ENCODE measurements around the gene KCNAB2.
"Not testable (repeated sequence)": the region's sequence is repeated elsewhere in the genome, so short reads cannot be mapped to it uniquely, and the experiment has no call there.

KCNAB2 gene

GRCh38 chr1:6052543-6053205 is 7.0 kb downstream of the KCNAB2 start:
- H3K4me3 ChIP-seq (ENCODE audit: low read depth, low read length): no peak overlapping the region

GRCh38 chr1:6053206-6053546 is 7.5 kb downstream of the KCNAB2 start:
- H3K4me3 ChIP-seq (ENCODE audit: low read depth, low read length): no peak overlapping the region

GRCh38 chr1:6054596-6054995 is 8.9 kb downstream of the KCNAB2 start:
- H3K4me3 ChIP-seq (ENCODE audit: low read depth, low read length): no peak overlapping the region

GRCh38 chr1:6056572-6056948 is 10.9 kb downstream of the KCNAB2 start:
- no peak overlapping the region for H3K4me3 ChIP-seq (ENCODE audit: low read depth, low read length)

GRCh38 chr1:6057170-6057845 is 11.6 kb downstream of the KCNAB2 start:
- no peak overlapping the region for H3K4me3 ChIP-seq (ENCODE audit: low read depth, low read length)

GRCh38 chr1:6059866-6060265 is 14.2 kb downstream of the KCNAB2 start:
- H3K4me3 ChIP-seq (ENCODE audit: low read depth, low read length): no peak overlapping the region

- H3K4me3 ChIP-seq (ENCODE audit: low read depth, low read length): no peak overlapping the region
Measured at GRCh38 chr1:6062670-6063069, 17.0 kb downstream of the KCNAB2 start.

GRCh38 chr1:6063532-6064053 is 17.9 kb downstream of the KCNAB2 start:
- H3K4me3 ChIP-seq (ENCODE audit: low read depth, low read length): not testable (repeated sequence)

GRCh38 chr1:6065093-6065858 is 19.6 kb downstream of the KCNAB2 start:
- H3K4me3 ChIP-seq (ENCODE audit: low read depth, low read length): no peak overlapping the region

- no peak overlapping the region for H3K4me3 ChIP-seq (ENCODE audit: low read depth, low read length)
Measured at GRCh38 chr1:6066680-6067079, 21.0 kb downstream of the KCNAB2 start.

GRCh38 chr1:6068073-6068472 is 22.4 kb downstream of the KCNAB2 start:
- no peak overlapping the region for H3K4me3 ChIP-seq (ENCODE audit: low read depth, low read length)

- no peak overlapping the region for H3K4me3 ChIP-seq (ENCODE audit: low read depth, low read length)
Measured at GRCh38 chr1:6068932-6069331, 23.2 kb downstream of the KCNAB2 start.

- no peak overlapping the region for H3K4me3 ChIP-seq (ENCODE audit: low read depth, low read length)
Measured at GRCh38 chr1:6069573-6069972, 23.9 kb downstream of the KCNAB2 start.

GRCh38 chr1:6070450-6070974 is 24.8 kb downstream of the KCNAB2 start:
- no peak overlapping the region for H3K4me3 ChIP-seq (ENCODE audit: low read depth, low read length)

GRCh38 chr1:6071219-6071618 is 25.5 kb downstream of the KCNAB2 start:
- H3K4me3 ChIP-seq (ENCODE audit: low read depth, low read length): no peak overlapping the region

GRCh38 chr1:6072774-6073479 is 27.2 kb downstream of the KCNAB2 start:
- no peak overlapping the region for H3K4me3 ChIP-seq (ENCODE audit: low read depth, low read length)

- H3K4me3 ChIP-seq (ENCODE audit: low read depth, low read length): no peak overlapping the region
Measured at GRCh38 chr1:6073480-6074053, 27.9 kb downstream of the KCNAB2 start.

GRCh38 chr1:6074192-6074901 is 28.7 kb downstream of the KCNAB2 start:
- no peak overlapping the region for H3K4me3 ChIP-seq (ENCODE audit: low read depth, low read length)

GRCh38 chr1:6075748-6076147 is 30.1 kb downstream of the KCNAB2 start:
- H3K4me3 ChIP-seq (ENCODE audit: low read depth, low read length): no peak overlapping the region

- H3K4me3 ChIP-seq (ENCODE audit: low read depth, low read length): not testable (repeated sequence)
Measured at GRCh38 chr1:6077061-6077460, 31.4 kb downstream of the KCNAB2 start.
